Measurements from ENCODE around the gene SS18.

GRCh38 chr18:26104035-26104434, 13.6 kb upstream of the SS18 start:
- TF ChIP-seq CTCF (IDR thresholded peaks at IDR 0.05), result no peak
- TF ChIP-seq REST (IDR thresholded peaks at IDR 0.05; ENCODE audit: insufficient read depth in 1 of 2, low read depth in 2 of 2, low read length in 1 of 2), result no peak

Measured in Panc1 (cell line).